Ascending aorta (tissue), 2 donors: ENCODE results near the gene FHIT. TPM values are rescaled to one million over a fixed set of nuclear protein-coding genes. Genes with fewer than 3 reads are reported as not detected.

Experiments
- DNase-seq, 2 donors: peaks; one replicate each; pipeline ENCODE4 v3.0.0-alpha.2; 2019; ENCODE audit warnings: low spot score in 2 of 2
- H3K27ac ChIP-seq, 2 donors: fragments of 200-600 bp; sonication (generic); one replicate each; pipeline ENCODE4 v1.5.1; 2016 to 2017; ENCODE audit warnings: mild to moderate bottlenecking in 1 of 2
- H3K27me3 ChIP-seq: fragments of 200-600 bp; sonication (generic); one replicate; pipeline ENCODE4 v1.5.1; 2017
- H3K36me3 ChIP-seq, 2 donors: fragments of 200-600 bp; sonication (generic); one replicate each; pipeline ENCODE4 v1.5.1; 2016
- H3K4me1 ChIP-seq, 2 donors: fragments of 200-600 bp; sonication (generic); one replicate each; pipeline ENCODE4 v1.5.1; 2016 to 2017; ENCODE audit warnings: mild to moderate bottlenecking in 1 of 2
- H3K4me3 ChIP-seq, 2 donors: fragments of 200-600 bp; sonication (generic); one replicate each; pipeline ENCODE4 v1.5.1; 2016 to 2017; ENCODE audit warnings: mild to moderate bottlenecking in 1 of 2
- H3K9me3 ChIP-seq, 2 donors: fragments of 200-600 bp; sonication (generic); one replicate each; pipeline ENCODE4 v1.5.1; 2016
- intact Hi-C: fragments of 100-400 bp; cut with DNase I; formaldehyde crosslinking; loops from one replicate; pipeline ENCODE4 v1.15.1; 2023
- total RNA-seq: library from RNA; depleted of rRNA; stranded (reverse); fragments of >200 nt; gene quantifications from one replicate; pipeline ENCODE4 v1.1.0, GENCODE V29; 2016
- TF ChIP-seq, protein P1 (sequence below), 3 experiments: fragments of 200-600 bp in 2 of 3; fragments of 450-650 bp in 1 of 3; sonication (generic) in 2 of 3; IDR thresholded peaks; one replicate each; pipeline ENCODE4 v1.5.1; 2016 to 2019; ENCODE audit warnings: antibody characterized with exemption in 3 of 3, mild to moderate bottlenecking in 1 of 3, moderate library complexity in 1 of 3

FHIT gene
- total RNA-seq, 1 donor from 2014 or later = 0.21 TPM

DNA sequence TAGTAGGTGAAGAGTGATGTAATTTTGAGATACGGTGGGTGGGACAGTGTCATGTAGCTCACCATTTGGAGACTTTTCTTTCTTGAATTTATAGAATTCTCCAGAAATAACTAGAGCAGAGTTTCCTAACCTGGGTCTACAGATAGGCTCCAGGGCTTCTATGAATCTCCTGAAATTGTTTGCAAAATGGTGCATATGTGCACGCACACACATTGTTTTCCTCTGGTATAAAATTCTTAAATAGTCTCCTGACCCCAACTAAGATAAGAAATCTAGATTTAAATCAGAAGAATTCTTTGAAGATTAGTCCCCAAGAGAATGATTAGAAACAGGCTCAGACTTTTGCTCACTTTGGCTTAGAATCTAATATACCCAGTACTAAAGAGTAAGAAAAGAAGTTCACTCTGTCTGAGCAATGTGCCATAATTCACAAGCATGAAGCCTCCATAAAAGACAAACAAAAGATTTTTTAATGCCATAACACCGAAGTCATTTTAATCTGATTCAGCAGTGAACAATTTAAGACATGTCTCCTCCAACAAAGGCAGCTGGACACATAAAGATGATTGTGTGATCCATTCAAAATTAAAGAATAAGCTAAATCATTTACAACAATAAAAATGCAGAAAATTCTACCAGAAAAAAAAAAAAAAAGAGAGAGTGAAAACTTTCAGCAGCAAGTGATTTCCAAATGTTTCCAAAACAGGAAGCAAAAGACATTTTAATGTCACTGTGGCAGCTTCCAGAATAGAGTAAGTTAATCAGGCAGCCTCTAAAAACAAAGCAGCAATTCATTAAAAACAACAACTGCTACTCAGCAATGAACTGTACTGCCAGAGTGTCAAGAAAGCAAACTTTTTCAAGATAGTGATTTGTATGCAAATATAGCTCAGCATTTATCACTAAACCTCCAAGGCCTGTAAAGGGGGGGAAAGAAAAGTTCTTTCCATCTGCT lies 1225.9 kb downstream of the FHIT start:
- Histone ChIP-seq H3K9me3 (no peaks in the 10 kb centered on the region), H3K4me3 (no peak overlapping the region), H3K36me3 (no peaks in the 10 kb centered on the region), H3K27ac (no peak overlapping the region), H3K4me1 (no peaks in the 10 kb centered on the region), H3K27me3 (no peaks in the 10 kb centered on the region)
- intact Hi-C loops = no loop called here
- TF ChIP-seq, protein P1, sequence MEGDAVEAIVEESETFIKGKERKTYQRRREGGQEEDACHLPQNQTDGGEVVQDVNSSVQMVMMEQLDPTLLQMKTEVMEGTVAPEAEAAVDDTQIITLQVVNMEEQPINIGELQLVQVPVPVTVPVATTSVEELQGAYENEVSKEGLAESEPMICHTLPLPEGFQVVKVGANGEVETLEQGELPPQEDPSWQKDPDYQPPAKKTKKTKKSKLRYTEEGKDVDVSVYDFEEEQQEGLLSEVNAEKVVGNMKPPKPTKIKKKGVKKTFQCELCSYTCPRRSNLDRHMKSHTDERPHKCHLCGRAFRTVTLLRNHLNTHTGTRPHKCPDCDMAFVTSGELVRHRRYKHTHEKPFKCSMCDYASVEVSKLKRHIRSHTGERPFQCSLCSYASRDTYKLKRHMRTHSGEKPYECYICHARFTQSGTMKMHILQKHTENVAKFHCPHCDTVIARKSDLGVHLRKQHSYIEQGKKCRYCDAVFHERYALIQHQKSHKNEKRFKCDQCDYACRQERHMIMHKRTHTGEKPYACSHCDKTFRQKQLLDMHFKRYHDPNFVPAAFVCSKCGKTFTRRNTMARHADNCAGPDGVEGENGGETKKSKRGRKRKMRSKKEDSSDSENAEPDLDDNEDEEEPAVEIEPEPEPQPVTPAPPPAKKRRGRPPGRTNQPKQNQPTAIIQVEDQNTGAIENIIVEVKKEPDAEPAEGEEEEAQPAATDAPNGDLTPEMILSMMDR (IDR thresholded peaks at IDR 0.05) = no peak
- no peak for DNase-seq

DNA sequence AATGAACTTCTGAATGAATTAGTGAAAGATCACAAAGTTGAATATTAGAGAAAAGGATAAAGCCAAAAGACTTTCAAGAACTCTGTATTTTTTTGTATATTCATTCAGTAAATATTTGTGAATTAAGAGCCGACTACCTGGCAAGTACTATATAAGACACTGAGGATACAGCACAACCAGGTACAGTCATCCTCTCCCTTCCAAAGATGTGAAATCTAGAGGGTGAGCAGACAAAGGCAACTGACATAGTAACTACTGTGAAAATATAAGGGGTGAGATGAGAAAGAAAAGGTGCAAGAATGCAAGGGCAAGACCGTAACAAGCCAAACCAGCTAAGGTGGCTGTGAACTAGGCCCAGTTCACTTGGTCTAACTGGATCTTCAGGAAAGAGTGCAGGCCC lies 1226.9 kb downstream of the FHIT start:
- Histone ChIP-seq H3K4me3 (no peak overlapping the region), H3K36me3 (no peaks in the 10 kb centered on the region), H3K27ac (no peak overlapping the region), H3K9me3 (no peaks in the 10 kb centered on the region), H3K27me3 (no peaks in the 10 kb centered on the region), H3K4me1 (no peaks in the 10 kb centered on the region)
- intact Hi-C loops = no loop called here
- TF ChIP-seq, protein P1 (IDR thresholded peaks at IDR 0.05) = no peak
- no peak for DNase-seq

DNA sequence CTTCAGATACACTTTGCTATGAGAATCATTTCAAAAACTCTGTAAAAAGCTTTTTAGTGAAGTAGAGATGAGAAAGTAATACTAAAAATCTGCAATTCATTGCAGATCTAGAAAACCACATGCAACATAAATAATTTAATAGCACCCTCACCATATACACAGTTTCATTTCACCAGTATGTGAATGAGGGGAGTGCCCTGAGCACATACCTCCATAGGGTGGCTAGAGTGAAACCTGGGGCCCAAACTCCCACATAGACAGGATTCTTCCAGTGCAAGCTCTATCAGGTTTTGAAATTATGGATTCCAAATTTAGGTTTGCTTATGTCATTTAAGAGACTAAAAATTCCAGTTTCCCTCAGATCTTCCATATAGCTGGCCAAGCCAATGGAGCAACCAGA lies 1228.1 kb downstream of the FHIT start:
- no peak overlapping the region for H3K27ac ChIP-seq
- intact Hi-C loops = no loop called here
- TF ChIP-seq, protein P1 (IDR thresholded peaks at IDR 0.05) = no peak
- H3K27me3 ChIP-seq = no peaks in the 10 kb centered on the region
- no peaks in the 10 kb centered on the region for H3K4me1 ChIP-seq
- H3K36me3 ChIP-seq = no peaks in the 10 kb centered on the region
- no peaks in the 10 kb centered on the region for H3K9me3 ChIP-seq
- H3K4me3 ChIP-seq = no peak overlapping the region
- DNase-seq = no peak

DNA sequence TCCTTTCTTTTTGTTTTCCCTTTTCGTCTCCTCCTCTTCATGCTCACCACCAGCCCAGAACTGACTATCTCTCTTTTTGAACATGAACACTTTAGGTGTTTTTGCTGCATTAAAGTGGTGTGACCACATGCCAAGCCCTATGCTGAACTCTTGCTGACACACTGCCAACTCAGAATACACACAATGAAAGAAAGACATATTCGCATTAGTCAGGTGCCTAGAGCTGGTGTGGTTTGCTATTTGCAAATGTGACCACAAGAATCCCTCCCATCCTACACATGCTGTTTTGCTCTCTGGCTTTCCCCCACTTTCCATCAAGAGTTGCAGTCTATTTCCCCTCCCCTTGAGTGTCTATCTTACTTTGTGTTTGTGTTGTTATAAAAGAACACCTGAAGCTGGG lies 1233.6 kb downstream of the FHIT start:
- no peak for DNase-seq
- no peak overlapping the region for H3K4me3 ChIP-seq
- no peaks in the 10 kb centered on the region for H3K9me3 ChIP-seq
- H3K36me3 ChIP-seq = no peaks in the 10 kb centered on the region
- no peaks in the 10 kb centered on the region for H3K4me1 ChIP-seq
- TF ChIP-seq, protein P1 (IDR thresholded peaks at IDR 0.05) = no peak
- H3K27me3 ChIP-seq = no peaks in the 10 kb centered on the region
- no peak overlapping the region for H3K27ac ChIP-seq
- intact Hi-C loops = no loop called here

DNA sequence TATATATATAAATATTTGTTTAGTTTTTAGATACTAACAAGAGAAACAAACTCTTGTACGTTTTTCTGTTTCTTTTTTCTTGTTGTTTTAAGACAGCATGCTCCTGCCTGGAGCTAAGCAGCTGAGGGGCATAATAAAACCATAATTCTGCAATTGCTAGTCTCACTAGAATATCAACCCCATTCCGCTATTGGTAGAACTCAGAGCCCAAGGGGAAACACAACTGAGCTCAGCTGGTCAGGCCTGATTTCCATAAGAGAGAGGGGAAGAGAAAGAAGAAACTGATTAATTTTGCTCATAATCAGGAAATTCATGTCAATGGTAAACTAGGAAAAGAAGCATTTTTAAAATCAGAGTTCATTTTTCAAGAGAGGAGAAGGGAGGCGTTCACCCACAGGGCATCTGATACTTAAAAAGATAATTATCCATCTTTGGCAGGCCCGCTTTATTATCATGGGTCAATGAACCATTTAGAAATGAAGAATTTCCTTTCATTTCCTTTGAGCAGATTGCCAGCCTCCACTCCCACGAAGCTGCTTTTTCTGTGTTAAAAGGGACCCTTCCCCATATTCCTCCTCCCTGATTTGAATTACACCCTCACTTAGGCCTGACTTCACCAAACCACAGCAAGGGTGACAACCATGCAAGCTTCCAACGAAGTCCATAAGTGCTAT lies 1236.1 kb downstream of the FHIT start:
- no peaks in the 10 kb centered on the region for H3K27me3 ChIP-seq
- no peaks in the 10 kb centered on the region for H3K4me1 ChIP-seq
- no peaks in the 10 kb centered on the region for H3K9me3 ChIP-seq
- no peak for DNase-seq
- H3K4me3 ChIP-seq = no peak overlapping the region
- TF ChIP-seq, protein P1 (IDR thresholded peaks at IDR 0.05) = no peak
- no peak overlapping the region for H3K27ac ChIP-seq
- H3K36me3 ChIP-seq = no peaks in the 10 kb centered on the region
- intact Hi-C loops = no loop called here
